GM12878 (cell line): ENCODE data around the gene ADGRV1. TPM values are rescaled to one million over a fixed set of nuclear protein-coding genes. Genes with fewer than 3 reads are reported as not detected.

ENCODE experiments used
- ATAC-seq: fragments of 200-7000 bp; cut with Tn5 transposase; 3 replicates; pipeline ENCODE4 v1.9.1; 2020; ENCODE audit warnings: mild to moderate bottlenecking, moderate library complexity
- BruUV-seq: library from RNA; stranded (reverse); fragments of 400-500 nt; replicated peaks from 2 replicates; lab custom pipeline; 2021; lab: Mats Ljungman, UMichigan
- CTCF ChIA-PET: fragments of 300-600 bp; sonication (Branson Sonifier 250); formaldehyde crosslinking; extraction: SDS; loops from one replicate; lab custom pipeline; 2021; ENCODE audit warnings: inconsistent platforms; lab: Yijun Ruan, JAX
- POLR2A ChIA-PET: fragments of 350-600 bp; formaldehyde crosslinking; extraction: SDS; loops from one replicate; lab custom pipeline; 2021; ENCODE audit warnings: inconsistent platforms; lab: Charles Lee
- RAD21 ChIA-PET: fragments of 300-600 bp; sonication (Branson Sonifier 250); formaldehyde crosslinking; loops from one replicate; lab custom pipeline; 2023; ENCODE audit warnings: antibody characterized with exemption; ENCODE audit not compliant: unreplicated experiment; lab: Charles Lee
- SMC1A ChIA-PET: fragments of 300-600 bp; sonication (Branson Sonifier 250); formaldehyde crosslinking; loops from one replicate; lab custom pipeline; 2023; ENCODE audit not compliant: unreplicated experiment, uncharacterized antibody; lab: Charles Lee
- DNase-seq: peaks from one replicate; pipeline ENCODE4 v3.0.0-alpha.2; 2011; ENCODE audit warnings: low read depth, low spot score
- FAIRE-seq: peaks from 3 replicates; lab custom pipeline; 2011; peaks lifted over from hg19 to GRCh38; lab: Jason Lieb, UNC
- H2AFZ ChIP-seq: 2 replicates; pipeline ENCODE4 v1.6.0; 2011; ENCODE audit warnings: low read depth, low read length, control low read depth; ENCODE audit not compliant: control insufficient read depth
- H3K27ac ChIP-seq: 2 replicates; pipeline ENCODE4 v1.5.1; 2011; ENCODE audit warnings: control low read depth; ENCODE audit not compliant: control insufficient read depth, insufficient read depth
- H3K27me3 ChIP-seq, 2 experiments: replicated peaks in 1 of 2; 2 replicates each; pipeline versions ENCODE4 v1.6.0 to v1.6.1; 2011; ENCODE audit warnings: low read length in 1 of 2; ENCODE audit not compliant: control insufficient read depth in 2 of 2, insufficient read depth in 2 of 2
- H3K36me3 ChIP-seq, 2 experiments: 2 replicates each; pipeline ENCODE4 v1.5.1; 2011; ENCODE audit warnings: low read length in 1 of 2; ENCODE audit not compliant: control insufficient read depth in 2 of 2, insufficient read depth in 2 of 2
- H3K4me1 ChIP-seq: 2 replicates; pipeline ENCODE4 v1.6.1; 2011; ENCODE audit warnings: mild to moderate bottlenecking, low read length, moderate library complexity, mixed read lengths; ENCODE audit not compliant: control insufficient read depth, insufficient read depth
- H3K4me2 ChIP-seq: 2 replicates; pipeline ENCODE4 v1.6.0; 2011; ENCODE audit warnings: control low read depth; ENCODE audit not compliant: control insufficient read depth, insufficient read depth
- H3K4me3 ChIP-seq: fragments of 200-600 bp; sonication (generic); 2 replicates; pipeline ENCODE4 v1.5.1; 2016
- H3K79me2 ChIP-seq: 2 replicates; pipeline ENCODE4 v1.6.0; 2011; ENCODE audit warnings: low read length; ENCODE audit not compliant: control insufficient read depth, insufficient read depth
- H3K9ac ChIP-seq: 2 replicates; pipeline ENCODE4 v1.8.0; 2011; ENCODE audit warnings: low read length, control low read depth, mixed read lengths; ENCODE audit not compliant: control insufficient read depth, insufficient read depth
- H3K9me3 ChIP-seq: replicated peaks from 3 replicates; pipeline ENCODE4 v1.5.1; 2011; ENCODE audit warnings: mild to moderate bottlenecking, low read length; ENCODE audit not compliant: control insufficient read depth, insufficient read depth
- H4K20me1 ChIP-seq: 2 replicates; pipeline ENCODE4 v1.6.0; 2011; ENCODE audit not compliant: control insufficient read depth, insufficient read depth
- ATF7 ChIP-seq: fragments of 450-650 bp; IDR thresholded peaks from 2 replicates; pipeline ENCODE4 v1.6.1; 2016; ENCODE audit warnings: low read depth, mild to moderate bottlenecking
- MYC ChIP-seq: IDR thresholded peaks from 2 replicates; pipeline ENCODE4 v1.6.1; 2011; ENCODE audit warnings: mild to moderate bottlenecking, low read length, moderate library complexity, inconsistent platforms; ENCODE audit not compliant: insufficient read depth, insufficient replicate concordance, insufficient read length, severe bottlenecking
- NR2C1 ChIP-seq: fragments of 450-650 bp; IDR thresholded peaks from 2 replicates; pipeline ENCODE4 v1.6.1; 2017; ENCODE audit warnings: antibody characterized with exemption, mild to moderate bottlenecking, moderate library complexity
- PBX3 ChIP-seq: IDR thresholded peaks from 2 replicates; pipeline ENCODE4 v1.6.1; 2011; ENCODE audit warnings: mild to moderate bottlenecking, low read depth, low read length, moderate library complexity; ENCODE audit not compliant: insufficient replicate concordance
- POLR2A ChIP-seq: IDR thresholded peaks from 2 replicates; pipeline ENCODE4 v1.6.1; 2011; ENCODE audit warnings: low read depth, mild to moderate bottlenecking, low read length
- POLR2AphosphoS5 ChIP-seq: IDR thresholded peaks from 2 replicates; pipeline ENCODE4 v1.6.1; 2011; ENCODE audit warnings: mild to moderate bottlenecking, low read length, inconsistent platforms
- RAD21 ChIP-seq: IDR thresholded peaks from 2 replicates; pipeline ENCODE4 v1.6.1; 2011; ENCODE audit warnings: mild to moderate bottlenecking, low read depth, low read length, moderate library complexity; ENCODE audit not compliant: insufficient read depth
- SMC3 ChIP-seq: IDR thresholded peaks from 2 replicates; pipeline ENCODE4 v1.6.1; 2011; ENCODE audit warnings: low read length, improper control_type of control experiment, borderline replicate concordance
- SUPT20H ChIP-seq: IDR thresholded peaks from 2 replicates; pipeline ENCODE4 v1.6.1; 2011; ENCODE audit warnings: low read depth, mild to moderate bottlenecking, low read length, moderate library complexity, borderline replicate concordance; ENCODE audit not compliant: control insufficient read depth
- ZNF24 ChIP-seq: fragments of 450-650 bp; IDR thresholded peaks from 2 replicates; pipeline ENCODE4 v1.6.1; 2017; ENCODE audit warnings: antibody characterized with exemption, mild to moderate bottlenecking
- WGBS: methylation state at CpG from one replicate; pipeline ENCODE4 v1.1.6; 2016; ENCODE audit warnings: low lambda C conversion rate; ENCODE audit not compliant: insufficient replicate concordance, insufficient coverage; ENCODE audit errors: missing lambda C conversion rate; 5-methylcytosine and 5-hydroxymethylcytosine counted together
- in situ Hi-C: fragments of 300-500 bp; cut with MboI; formaldehyde crosslinking; loops from 9 replicates; pipeline ENCODE4 v1.14.3; 2018; ENCODE audit warnings: mixed read lengths
- intact Hi-C: fragments of 100-400 bp; cut with micrococcal nuclease; formaldehyde crosslinking; loops from one replicate; pipeline ENCODE4 v1.14.2; 2022; ENCODE audit not compliant: unreplicated experiment
- polyA plus RNA-seq, 11 experiments: library from polyadenylated mRNA; depleted of rRNA in 4 of 11; unstranded in 6 of 11; stranded (reverse) in 5 of 11; fragments of >200 nt; fragmentation: Nextera tagmentation in 4 of 11; fragmentation: Illumina TruSeq in 1 of 11; extraction: Ambion mirVana in 4 of 11; extraction: Trizol in 1 of 11; gene quantifications; 1 replicate in 1 of 11; 2 replicates in 10 of 11; pipeline versions ENCODE4 v1.2.1 to v1.2.3, GENCODE V29; 2011 to 2016; ENCODE audit warnings: inconsistent platforms in 2 of 11, missing spikeins in 2 of 11, low read depth in 1 of 11
- total RNA-seq, 4 experiments: library from RNA; depleted of rRNA in 3 of 4; stranded (reverse); fragments of >200 nt in 3 of 4; fragmentation: Illumina TruSeq in 1 of 4; extraction: Trizol in 1 of 4; gene quantifications; 2 replicates each; pipeline versions ENCODE4 v1.2.1 to v1.2.3, GENCODE V29; 2013 to 2021

ADGRV1 gene
- total and polyA plus RNA-seq, 10 of the 15 experiments (the other 5 are each of a cell fraction or from before 2014, with no cell fraction given) = 0.04 to 8.1 (median 0.16) TPM; not detected in 1

GRCh38 chr5:90873033-90873517 lies 314.5 kb downstream of the ADGRV1 start:
- ChIA-PET SMC1A (no interaction called here), CTCF (interaction anchor here (0.5 to 1.3 kb wide), 2 partner anchors 59 to 184 kb away, joined by 3 to 4 read pairs; no protein-coding TSS in a partner anchor), RAD21 (interaction anchor here (0.6 kb wide), 1 partner anchor 511 kb away, joined by 3 read pairs; no protein-coding TSS in a partner anchor), POLR2A (no interaction called here)
- Histone ChIP-seq H3K27me3 (no peaks in the 10 kb centered on the region), H2AFZ (no peak overlapping the region), H3K36me3 (no peaks in the 10 kb centered on the region), H3K4me2 (no peak overlapping the region), H3K4me1 (no peaks in the 10 kb centered on the region), H3K9ac (no peak overlapping the region), H3K27ac (no peak overlapping the region), H3K4me3 (no peak overlapping the region), H3K79me2 (no peaks in the 10 kb centered on the region), H4K20me1 (no peaks in the 10 kb centered on the region), H3K9me3 (no peaks in the 10 kb centered on the region)
- in situ Hi-C loops = no loop called here
- no TSS peak for BruUV-seq
- TF ChIP-seq PBX3 (no peak), RAD21 (no peak), POLR2A (no peak), SUPT20H (no peak), ZNF24 (no peak), POLR2AphosphoS5 (no peak), ATF7 (no peak), SMC3 (no peak), MYC (no peak), NR2C1 (no peak)
- DNase-seq = no peak
- no peak for ATAC-seq
- intact Hi-C loops = no loop called here
- no peak for FAIRE-seq
- WGBS = 29% methylated on average over 3 of the region's 3 CpGs
